ENCODE measurements around the gene BNC2. TPM values are rescaled to one million over a fixed set of nuclear protein-coding genes. Genes with fewer than 3 reads are reported as not detected.

Gene BNC2
- total and polyA plus RNA-seq, 2 of the 13 experiments (the other 11 are each of a cell fraction or from before 2014, with no cell fraction given), result not detected

DNA sequence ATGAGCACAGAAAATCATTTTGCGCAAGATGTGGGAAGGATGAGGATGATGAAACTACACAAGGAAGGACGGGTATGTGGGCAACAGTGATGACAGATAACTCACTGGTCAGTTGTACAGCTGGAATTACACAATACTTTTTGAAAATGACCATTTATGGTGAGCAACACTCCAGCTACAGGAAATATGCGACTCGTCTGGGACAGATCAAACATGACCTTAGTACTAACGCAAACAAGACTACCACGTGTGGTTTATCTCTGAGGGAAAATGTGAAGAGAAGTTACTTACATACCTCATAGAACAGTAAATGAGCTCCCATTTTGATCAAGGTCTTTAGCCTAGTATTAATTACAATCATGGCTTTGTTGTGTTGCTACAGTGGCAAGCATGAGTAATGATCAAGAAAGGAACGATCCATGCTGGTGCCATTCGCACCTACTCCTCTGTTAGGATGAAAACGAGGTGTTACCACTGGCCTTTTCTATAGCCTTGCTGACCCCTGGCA, 456.9 kb downstream of the BNC2 start (continued):
- TF ChIP-seq RFXAP (CRISPR knock-in tag; IDR thresholded peaks at IDR 0.05; ENCODE audit: borderline replicate concordance) (no peak), ZNF292 (CRISPR knock-in tag; IDR thresholded peaks at IDR 0.05; ENCODE audit: borderline replicate concordance, low read depth) (0 out of 2 replicates have a peak, but pooled peaks have one; percentile 20), U2AF2 (IDR thresholded peaks at IDR 0.05; ENCODE audit: low read depth, low read length) (no peak), HIVEP1 (CRISPR knock-in tag; IDR thresholded peaks at IDR 0.05) (no peak), ZNF792 (CRISPR knock-in tag; IDR thresholded peaks at IDR 0.05) (no peak), ZNF549 (CRISPR knock-in tag; IDR thresholded peaks at IDR 0.05) (no peak), MAFF (IDR thresholded peaks at IDR 0.05; ENCODE audit: low read depth, low read length) (no peak), MIXL1 (CRISPR knock-in tag; IDR thresholded peaks at IDR 0.05) (peak; percentile 63; the same call in 1 of the 2 replicates), KAT2B (IDR thresholded peaks at IDR 0.05; ENCODE audit: borderline replicate concordance, low read depth, low read length) (no peak), KDM5A (IDR thresholded peaks at IDR 0.05; ENCODE audit: borderline replicate concordance, low read length) (no peak), XBP1 (CRISPR knock-in tag; IDR thresholded peaks at IDR 0.05) (no peak), TEAD2 (CRISPR knock-in tag; IDR thresholded peaks at IDR 0.05) (no peak), FOXM1 (CRISPR knock-in tag; IDR thresholded peaks at IDR 0.05) (no peak), KDM3A (CRISPR knock-in tag; IDR thresholded peaks at IDR 0.05; ENCODE audit: low read depth) (no peak), ZNF205 (CRISPR knock-in tag; IDR thresholded peaks at IDR 0.05) (no peak), ZNF136 (CRISPR knock-in tag; IDR thresholded peaks at IDR 0.05; ENCODE audit: low read depth) (no peak), ZNF83 (CRISPR knock-in tag; IDR thresholded peaks at IDR 0.05; ENCODE audit: borderline replicate concordance) (no peak), ZNF670 (CRISPR knock-in tag; IDR thresholded peaks at IDR 0.05; ENCODE audit: borderline replicate concordance) (no peak), SP2 (CRISPR knock-in tag; IDR thresholded peaks at IDR 0.05) (no peak), CBX1 (IDR thresholded peaks at IDR 0.05; ENCODE audit: low read depth) (no peak), SUZ12 (IDR thresholded peaks at IDR 0.05; ENCODE audit: low read depth, low read length) (no peak), TGIF2 (CRISPR knock-in tag; IDR thresholded peaks at IDR 0.05) (peak; percentile 15; the same call in 1 of the 2 replicates), CCDC6 (CRISPR knock-in tag; IDR thresholded peaks at IDR 0.05) (no peak), ATM (IDR thresholded peaks at IDR 0.05; ENCODE audit: borderline replicate concordance) (no peak)
- TF ChIP-seq, protein P1, sequence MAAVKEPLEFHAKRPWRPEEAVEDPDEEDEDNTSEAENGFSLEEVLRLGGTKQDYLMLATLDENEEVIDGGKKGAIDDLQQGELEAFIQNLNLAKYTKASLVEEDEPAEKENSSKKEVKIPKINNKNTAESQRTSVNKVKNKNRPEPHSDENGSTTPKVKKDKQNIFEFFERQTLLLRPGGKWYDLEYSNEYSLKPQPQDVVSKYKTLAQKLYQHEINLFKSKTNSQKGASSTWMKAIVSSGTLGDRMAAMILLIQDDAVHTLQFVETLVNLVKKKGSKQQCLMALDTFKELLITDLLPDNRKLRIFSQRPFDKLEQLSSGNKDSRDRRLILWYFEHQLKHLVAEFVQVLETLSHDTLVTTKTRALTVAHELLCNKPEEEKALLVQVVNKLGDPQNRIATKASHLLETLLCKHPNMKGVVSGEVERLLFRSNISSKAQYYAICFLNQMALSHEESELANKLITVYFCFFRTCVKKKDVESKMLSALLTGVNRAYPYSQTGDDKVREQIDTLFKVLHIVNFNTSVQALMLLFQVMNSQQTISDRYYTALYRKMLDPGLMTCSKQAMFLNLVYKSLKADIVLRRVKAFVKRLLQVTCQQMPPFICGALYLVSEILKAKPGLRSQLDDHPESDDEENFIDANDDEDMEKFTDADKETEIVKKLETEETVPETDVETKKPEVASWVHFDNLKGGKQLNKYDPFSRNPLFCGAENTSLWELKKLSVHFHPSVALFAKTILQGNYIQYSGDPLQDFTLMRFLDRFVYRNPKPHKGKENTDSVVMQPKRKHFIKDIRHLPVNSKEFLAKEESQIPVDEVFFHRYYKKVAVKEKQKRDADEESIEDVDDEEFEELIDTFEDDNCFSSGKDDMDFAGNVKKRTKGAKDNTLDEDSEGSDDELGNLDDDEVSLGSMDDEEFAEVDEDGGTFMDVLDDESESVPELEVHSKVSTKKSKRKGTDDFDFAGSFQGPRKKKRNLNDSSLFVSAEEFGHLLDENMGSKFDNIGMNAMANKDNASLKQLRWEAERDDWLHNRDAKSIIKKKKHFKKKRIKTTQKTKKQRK (IDR thresholded peaks at IDR 0.05; ENCODE audit: low read length), result no peak
- TF ChIP-seq, protein P2, sequence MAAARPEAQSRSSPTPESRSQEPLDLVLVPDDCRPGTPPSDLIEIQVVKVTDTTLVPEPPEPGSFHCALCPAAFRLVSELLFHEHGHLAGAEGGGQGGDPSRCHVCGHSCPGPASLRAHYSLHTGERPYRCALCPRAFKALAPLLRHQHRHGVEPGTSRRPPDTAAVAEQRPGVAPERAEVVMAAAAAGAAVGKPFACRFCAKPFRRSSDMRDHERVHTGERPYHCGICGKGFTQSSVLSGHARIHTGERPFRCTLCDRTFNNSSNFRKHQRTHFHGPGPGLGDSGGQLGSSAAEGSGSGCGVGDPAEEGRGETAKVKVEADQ (CRISPR knock-in tag; IDR thresholded peaks at IDR 0.05; ENCODE audit: borderline replicate concordance), result no peak
- TF ChIP-seq, protein P3, sequence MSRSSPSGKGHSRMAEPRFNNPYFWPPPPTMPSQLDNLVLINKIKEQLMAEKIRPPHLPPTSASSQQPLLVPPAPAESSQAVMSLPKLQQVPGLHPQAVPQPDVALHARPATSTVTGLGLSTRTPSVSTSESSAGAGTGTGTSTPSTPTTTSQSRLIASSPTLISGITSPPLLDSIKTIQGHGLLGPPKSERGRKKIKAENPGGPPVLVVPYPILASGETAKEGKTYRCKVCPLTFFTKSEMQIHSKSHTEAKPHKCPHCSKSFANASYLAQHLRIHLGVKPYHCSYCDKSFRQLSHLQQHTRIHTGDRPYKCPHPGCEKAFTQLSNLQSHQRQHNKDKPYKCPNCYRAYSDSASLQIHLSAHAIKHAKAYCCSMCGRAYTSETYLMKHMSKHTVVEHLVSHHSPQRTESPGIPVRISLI (CRISPR knock-in tag; IDR thresholded peaks at IDR 0.05; ENCODE audit: borderline replicate concordance), result no peak
- TF ChIP-seq, protein P4, sequence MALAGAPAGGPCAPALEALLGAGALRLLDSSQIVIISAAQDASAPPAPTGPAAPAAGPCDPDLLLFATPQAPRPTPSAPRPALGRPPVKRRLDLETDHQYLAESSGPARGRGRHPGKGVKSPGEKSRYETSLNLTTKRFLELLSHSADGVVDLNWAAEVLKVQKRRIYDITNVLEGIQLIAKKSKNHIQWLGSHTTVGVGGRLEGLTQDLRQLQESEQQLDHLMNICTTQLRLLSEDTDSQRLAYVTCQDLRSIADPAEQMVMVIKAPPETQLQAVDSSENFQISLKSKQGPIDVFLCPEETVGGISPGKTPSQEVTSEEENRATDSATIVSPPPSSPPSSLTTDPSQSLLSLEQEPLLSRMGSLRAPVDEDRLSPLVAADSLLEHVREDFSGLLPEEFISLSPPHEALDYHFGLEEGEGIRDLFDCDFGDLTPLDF (CRISPR knock-in tag; IDR thresholded peaks at IDR 0.05), result no peak
